PC-9 (cell line): Measurements from ENCODE around the gene PANX3.

ENCODE experiments used
- EZH2 ChIP-seq: fragments of 200-600 bp; sonication (generic); IDR thresholded peaks from 2 replicates; pipeline ENCODE4 v1.8.0; 2017; ENCODE audit warnings: antibody characterized with exemption, low read depth
- TF ChIP-seq, protein P1 (sequence below): fragments of 200-600 bp; sonication (generic); conservative IDR thresholded peaks from 2 replicates; pipeline ENCODE4 v1.6.1; 2017; ENCODE audit warnings: mixed run types, antibody characterized with exemption, mild to moderate bottlenecking, moderate library complexity

DNA sequence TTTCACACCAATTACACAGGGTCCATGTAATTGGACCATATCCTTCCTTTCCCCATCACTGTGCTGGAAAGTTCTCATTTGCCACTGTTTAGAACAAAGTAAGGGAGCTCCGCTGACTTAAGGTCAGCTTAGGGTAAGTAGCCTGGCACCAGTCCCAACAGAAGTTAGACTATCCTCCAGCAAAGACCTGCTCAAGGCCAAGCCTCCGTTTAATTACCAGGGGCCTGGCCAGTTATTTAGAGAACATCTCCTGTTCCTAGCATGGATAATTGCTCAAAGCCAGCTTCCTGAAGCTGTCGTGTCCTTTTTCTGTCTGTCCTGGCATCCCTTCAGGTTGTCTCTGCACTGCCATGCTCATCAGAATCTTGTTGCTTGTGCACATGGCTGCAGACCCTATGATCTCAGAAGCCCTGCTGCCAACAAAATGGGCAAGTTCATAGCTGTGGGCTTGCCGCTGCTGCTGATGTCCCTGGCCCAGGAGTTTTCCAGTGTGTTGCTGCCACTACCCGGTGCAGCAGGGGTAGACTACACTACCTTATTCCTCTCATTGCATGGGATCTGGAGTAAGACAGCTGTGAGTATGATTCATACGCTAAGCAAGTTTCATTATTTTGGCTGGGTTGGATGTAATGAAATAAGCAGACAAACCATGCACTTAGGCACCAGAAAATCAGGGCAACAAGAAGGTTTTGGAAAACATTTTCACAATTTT is 33.4 kb upstream of the PANX3 start:
- TF ChIP-seq, protein P1, sequence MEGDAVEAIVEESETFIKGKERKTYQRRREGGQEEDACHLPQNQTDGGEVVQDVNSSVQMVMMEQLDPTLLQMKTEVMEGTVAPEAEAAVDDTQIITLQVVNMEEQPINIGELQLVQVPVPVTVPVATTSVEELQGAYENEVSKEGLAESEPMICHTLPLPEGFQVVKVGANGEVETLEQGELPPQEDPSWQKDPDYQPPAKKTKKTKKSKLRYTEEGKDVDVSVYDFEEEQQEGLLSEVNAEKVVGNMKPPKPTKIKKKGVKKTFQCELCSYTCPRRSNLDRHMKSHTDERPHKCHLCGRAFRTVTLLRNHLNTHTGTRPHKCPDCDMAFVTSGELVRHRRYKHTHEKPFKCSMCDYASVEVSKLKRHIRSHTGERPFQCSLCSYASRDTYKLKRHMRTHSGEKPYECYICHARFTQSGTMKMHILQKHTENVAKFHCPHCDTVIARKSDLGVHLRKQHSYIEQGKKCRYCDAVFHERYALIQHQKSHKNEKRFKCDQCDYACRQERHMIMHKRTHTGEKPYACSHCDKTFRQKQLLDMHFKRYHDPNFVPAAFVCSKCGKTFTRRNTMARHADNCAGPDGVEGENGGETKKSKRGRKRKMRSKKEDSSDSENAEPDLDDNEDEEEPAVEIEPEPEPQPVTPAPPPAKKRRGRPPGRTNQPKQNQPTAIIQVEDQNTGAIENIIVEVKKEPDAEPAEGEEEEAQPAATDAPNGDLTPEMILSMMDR = no peak
- TF ChIP-seq EZH2 = no peak
